ENCODE data around the gene CCDC159. TPM values are rescaled to one million over a fixed set of nuclear protein-coding genes. Genes with fewer than 3 reads are reported as not detected.

Gene CCDC159
- total RNA-seq, 3 donors from 2014 or later, result 8.6 to 30.2 (median 25.5) TPM

- intact Hi-C loops (cut with DNase I; ENCODE audit: low total_unique reads), result no loop called here
- peaks cover 15 to 21% of the 10 kb centered on the region in 2 donors for H3K4me1 ChIP-seq
- TF ChIP-seq POLR2A (IDR thresholded peaks at IDR 0.05), result no peak
- peak in 1 of 3 donors; percentile 13 for TF ChIP-seq CTCF (IDR thresholded peaks at IDR 0.05)
- TF ChIP-seq POLR2AphosphoS5 (IDR thresholded peaks at IDR 0.05), result peak; percentile 84 to 98 (median 92)
- H3K27ac ChIP-seq, result peak overlapping the region; percentile 74 to 85
- H3K36me3 ChIP-seq, result no peaks in the 10 kb centered on the region
- no peaks in the 10 kb centered on the region for H3K27me3 ChIP-seq
- peak overlapping the region in 1 of 3 donors; percentile 23 for H3K4me3 ChIP-seq
- peak; percentile 66 to 93 for DNase-seq (ENCODE audit: low spot score in 2 of 2)
- no peaks in the 10 kb centered on the region for H3K9me3 ChIP-seq
These were observed 22.1 kb upstream of the CCDC159 start for GRCh38 chr19:11324079-11324661.

GRCh38 chr19:11324748-11325389 lies 21.4 kb upstream of the CCDC159 start:
- intact Hi-C loops (cut with DNase I; ENCODE audit: low total_unique reads), result no loop called here
- TF ChIP-seq CTCF (IDR thresholded peaks at IDR 0.05) (no peak), POLR2A (IDR thresholded peaks at IDR 0.05) (no peak), POLR2AphosphoS5 (IDR thresholded peaks at IDR 0.05) (no peak)
- Histone ChIP-seq H3K27ac (peak overlapping the region; percentile 74 to 85), H3K36me3 (no peaks in the 10 kb centered on the region), H3K9me3 (no peaks in the 10 kb centered on the region), H3K4me3 (peak overlapping the region in 1 of 3 donors; percentile 19), H3K4me1 (peaks cover 15 to 21% of the 10 kb centered on the region in 2 donors), H3K27me3 (no peaks in the 10 kb centered on the region)
- DNase-seq (ENCODE audit: low spot score in 2 of 2), result no peak

GRCh38 chr19:11325544-11325943 lies 20.8 kb upstream of the CCDC159 start:
- no peak overlapping the region for H3K4me3 ChIP-seq
- peaks cover 15 to 21% of the 10 kb centered on the region in 2 donors for H3K4me1 ChIP-seq
- DNase-seq (ENCODE audit: low spot score in 2 of 2), result no peak
- peak overlapping the region; percentile 74 to 85 for H3K27ac ChIP-seq
- H3K27me3 ChIP-seq, result no peaks in the 10 kb centered on the region
- TF ChIP-seq POLR2AphosphoS5 (IDR thresholded peaks at IDR 0.05) (no peak), CTCF (IDR thresholded peaks at IDR 0.05) (no peak), POLR2A (IDR thresholded peaks at IDR 0.05) (no peak)
- no peaks in the 10 kb centered on the region for H3K36me3 ChIP-seq
- no peaks in the 10 kb centered on the region for H3K9me3 ChIP-seq
- intact Hi-C loops (cut with DNase I; ENCODE audit: low total_unique reads), result no loop called here

- H3K27me3 ChIP-seq, result no peaks in the 10 kb centered on the region
- TF ChIP-seq CTCF (IDR thresholded peaks at IDR 0.05) (no peak), POLR2AphosphoS5 (IDR thresholded peaks at IDR 0.05) (no peak), POLR2A (IDR thresholded peaks at IDR 0.05) (no peak)
- no peak overlapping the region for H3K4me3 ChIP-seq
- no peaks in the 10 kb centered on the region for H3K4me1 ChIP-seq
- DNase-seq (ENCODE audit: low spot score in 2 of 2), result no peak
- no peaks in the 10 kb centered on the region for H3K9me3 ChIP-seq
- no peaks in the 10 kb centered on the region for H3K36me3 ChIP-seq
- no peak overlapping the region for H3K27ac ChIP-seq
- intact Hi-C loops (cut with DNase I; ENCODE audit: low total_unique reads), result no loop called here
These were observed 16.2 kb upstream of the CCDC159 start for GRCh38 chr19:11330127-11330526.

GRCh38 chr19:11331502-11331901 lies 14.8 kb upstream of the CCDC159 start:
- H3K36me3 ChIP-seq, result no peaks in the 10 kb centered on the region
- DNase-seq (ENCODE audit: low spot score in 2 of 2), result no peak
- H3K4me1 ChIP-seq, result no peaks in the 10 kb centered on the region
- no peaks in the 10 kb centered on the region for H3K27me3 ChIP-seq
- H3K4me3 ChIP-seq, result no peak overlapping the region
- TF ChIP-seq POLR2AphosphoS5 (IDR thresholded peaks at IDR 0.05) (no peak), POLR2A (IDR thresholded peaks at IDR 0.05) (no peak), CTCF (IDR thresholded peaks at IDR 0.05) (no peak)
- H3K9me3 ChIP-seq, result no peaks in the 10 kb centered on the region
- intact Hi-C loops (cut with DNase I; ENCODE audit: low total_unique reads), result no loop called here
- no peak overlapping the region for H3K27ac ChIP-seq
